Measurements from ENCODE around the gene RAD21L1.

The RAD21L1 gene

DNA sequence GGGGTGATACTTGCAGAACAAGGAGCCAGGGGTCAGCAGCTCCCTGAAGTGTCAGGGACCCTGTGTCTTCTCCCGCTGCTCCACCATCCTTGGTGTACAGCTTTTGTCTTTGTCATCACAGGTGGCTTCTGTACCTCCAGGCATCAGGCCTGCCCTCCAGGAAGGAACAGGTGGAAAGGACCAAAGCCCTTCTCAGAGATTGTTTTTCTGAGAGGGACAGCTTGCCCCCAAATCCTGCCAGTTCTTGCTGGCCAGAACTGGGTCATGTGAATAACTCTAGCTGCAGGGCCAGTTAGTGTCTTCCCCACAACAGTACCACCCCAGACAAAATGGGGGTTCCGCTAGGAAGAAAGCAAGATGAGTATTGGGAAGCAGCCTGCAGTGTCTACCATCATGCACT is 71.6 kb downstream of the RAD21L1 start:
- TF ChIP-seq, protein P1, sequence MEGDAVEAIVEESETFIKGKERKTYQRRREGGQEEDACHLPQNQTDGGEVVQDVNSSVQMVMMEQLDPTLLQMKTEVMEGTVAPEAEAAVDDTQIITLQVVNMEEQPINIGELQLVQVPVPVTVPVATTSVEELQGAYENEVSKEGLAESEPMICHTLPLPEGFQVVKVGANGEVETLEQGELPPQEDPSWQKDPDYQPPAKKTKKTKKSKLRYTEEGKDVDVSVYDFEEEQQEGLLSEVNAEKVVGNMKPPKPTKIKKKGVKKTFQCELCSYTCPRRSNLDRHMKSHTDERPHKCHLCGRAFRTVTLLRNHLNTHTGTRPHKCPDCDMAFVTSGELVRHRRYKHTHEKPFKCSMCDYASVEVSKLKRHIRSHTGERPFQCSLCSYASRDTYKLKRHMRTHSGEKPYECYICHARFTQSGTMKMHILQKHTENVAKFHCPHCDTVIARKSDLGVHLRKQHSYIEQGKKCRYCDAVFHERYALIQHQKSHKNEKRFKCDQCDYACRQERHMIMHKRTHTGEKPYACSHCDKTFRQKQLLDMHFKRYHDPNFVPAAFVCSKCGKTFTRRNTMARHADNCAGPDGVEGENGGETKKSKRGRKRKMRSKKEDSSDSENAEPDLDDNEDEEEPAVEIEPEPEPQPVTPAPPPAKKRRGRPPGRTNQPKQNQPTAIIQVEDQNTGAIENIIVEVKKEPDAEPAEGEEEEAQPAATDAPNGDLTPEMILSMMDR (IDR thresholded peaks at IDR 0.05; ENCODE audit: low read depth, low read length), result no peak
- no peak overlapping the region for H3K4me3 ChIP-seq (ENCODE audit: low read depth, low read length)

DNA sequence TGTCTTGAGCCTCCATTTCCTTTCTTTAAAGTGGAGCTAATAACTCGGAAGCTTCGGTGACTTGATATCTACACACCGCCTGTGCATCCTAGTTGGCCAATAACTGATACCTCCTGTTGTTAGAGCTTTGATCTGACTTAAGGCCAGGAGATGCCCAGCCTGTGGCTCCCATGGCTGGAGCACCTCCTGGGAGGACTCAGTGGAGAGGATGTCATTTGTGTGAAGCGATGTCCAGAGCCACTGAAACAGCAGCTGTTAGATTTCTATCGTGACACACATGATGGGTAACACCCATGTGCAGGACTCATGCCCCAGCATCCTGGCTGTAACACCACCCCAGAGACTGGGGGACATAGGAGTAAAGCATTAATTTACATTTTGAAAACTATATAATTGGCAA is 72.3 kb downstream of the RAD21L1 start:
- no peak overlapping the region for H3K4me3 ChIP-seq (ENCODE audit: low read depth, low read length)
- TF ChIP-seq, protein P1 (IDR thresholded peaks at IDR 0.05; ENCODE audit: low read depth, low read length), result no peak

DNA sequence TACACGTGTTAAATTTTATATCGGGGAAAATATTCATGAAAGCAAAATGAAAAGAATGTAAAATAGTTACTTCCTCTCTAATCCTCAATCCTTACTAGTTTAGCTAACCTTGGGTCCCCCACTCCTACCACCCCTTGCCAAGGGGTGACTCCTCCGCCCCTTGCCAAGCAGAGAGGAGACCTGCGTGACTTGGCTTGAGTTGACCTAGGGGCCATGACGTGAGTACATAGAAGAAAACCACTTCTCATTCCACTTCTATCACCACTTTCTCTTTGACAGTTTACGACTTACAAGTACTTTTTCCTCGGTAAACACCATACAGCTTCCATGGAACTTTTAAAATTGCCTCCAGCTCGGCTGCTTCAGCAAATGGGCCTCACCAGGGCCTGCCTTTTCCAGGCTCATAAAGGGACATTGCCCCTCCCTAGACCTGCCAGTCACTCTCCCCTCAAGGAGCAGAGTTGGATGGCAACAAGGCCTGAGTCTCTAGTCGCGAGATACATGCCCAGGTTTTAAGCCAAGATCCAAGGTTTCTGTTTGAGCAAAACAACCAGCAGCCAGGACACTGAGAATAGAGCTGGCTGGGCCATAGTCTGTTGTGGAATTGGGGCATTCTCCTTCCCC is 73.2 kb downstream of the RAD21L1 start:
- TF ChIP-seq, protein P1 (IDR thresholded peaks at IDR 0.05; ENCODE audit: low read depth, low read length), result no peak
- no peak overlapping the region for H3K4me3 ChIP-seq (ENCODE audit: low read depth, low read length)

DNA sequence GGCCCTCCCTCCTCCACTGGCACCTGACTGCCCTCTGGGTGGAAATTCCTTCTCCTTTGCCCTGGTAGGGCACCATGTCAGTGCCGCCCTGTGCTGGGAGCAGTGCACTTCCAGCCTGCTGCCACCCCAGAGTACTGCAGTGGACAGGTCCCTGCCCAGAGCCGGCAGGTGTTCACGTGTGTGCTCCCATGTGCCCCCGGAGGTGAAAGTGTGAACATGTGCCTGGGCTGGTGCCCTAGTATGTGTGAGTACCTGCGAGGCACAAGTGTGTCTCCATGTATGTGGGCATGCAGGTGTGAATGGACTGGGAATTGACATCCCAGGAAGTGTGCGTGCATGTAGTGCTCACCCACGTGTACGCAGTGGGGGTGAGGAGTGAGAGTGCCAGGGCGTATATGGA is 73.7 kb downstream of the RAD21L1 start:
- no peak overlapping the region for H3K4me3 ChIP-seq (ENCODE audit: low read depth, low read length)
- TF ChIP-seq, protein P1 (IDR thresholded peaks at IDR 0.05; ENCODE audit: low read depth, low read length), result no peak

DNA sequence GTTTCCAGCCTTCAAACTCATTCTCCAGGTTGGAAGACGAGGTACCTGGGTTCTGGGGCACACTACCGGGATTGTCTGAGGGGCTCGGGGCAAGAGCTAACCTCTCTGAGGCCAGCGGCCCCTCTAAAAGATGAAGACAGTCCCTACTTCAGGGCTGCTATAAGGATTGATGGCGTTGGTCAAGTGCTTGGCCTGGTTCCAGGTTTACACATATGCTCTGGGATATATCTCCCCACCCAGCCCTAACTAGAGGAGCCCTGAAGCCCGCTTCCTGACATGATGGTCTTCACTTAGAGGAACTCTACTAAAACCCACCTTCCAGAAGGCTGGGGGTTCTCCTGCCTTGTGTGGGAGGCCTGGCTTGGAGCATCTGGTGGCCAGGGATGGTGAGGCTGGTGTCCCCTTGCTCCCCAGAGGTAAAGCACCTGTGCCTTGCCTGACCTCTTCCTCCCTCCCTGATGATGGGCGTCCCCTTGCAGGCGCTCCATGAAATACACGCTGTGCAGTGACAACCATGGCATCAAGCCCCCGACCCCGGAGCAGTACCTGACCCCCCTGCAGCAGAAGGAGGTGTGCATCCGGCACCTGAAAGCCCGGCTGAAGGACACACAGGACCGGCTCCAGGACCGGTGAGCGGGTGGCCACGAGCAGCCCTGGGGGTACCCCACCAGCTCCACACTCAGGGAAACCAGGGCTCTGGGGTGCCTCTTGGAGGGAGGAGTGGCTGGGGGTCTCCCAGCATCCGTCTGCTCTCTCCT is 74.4 kb downstream of the RAD21L1 start:
- H3K4me3 ChIP-seq (ENCODE audit: low read depth, low read length), result no peak overlapping the region
- TF ChIP-seq, protein P1 (IDR thresholded peaks at IDR 0.05; ENCODE audit: low read depth, low read length), result no peak

DNA sequence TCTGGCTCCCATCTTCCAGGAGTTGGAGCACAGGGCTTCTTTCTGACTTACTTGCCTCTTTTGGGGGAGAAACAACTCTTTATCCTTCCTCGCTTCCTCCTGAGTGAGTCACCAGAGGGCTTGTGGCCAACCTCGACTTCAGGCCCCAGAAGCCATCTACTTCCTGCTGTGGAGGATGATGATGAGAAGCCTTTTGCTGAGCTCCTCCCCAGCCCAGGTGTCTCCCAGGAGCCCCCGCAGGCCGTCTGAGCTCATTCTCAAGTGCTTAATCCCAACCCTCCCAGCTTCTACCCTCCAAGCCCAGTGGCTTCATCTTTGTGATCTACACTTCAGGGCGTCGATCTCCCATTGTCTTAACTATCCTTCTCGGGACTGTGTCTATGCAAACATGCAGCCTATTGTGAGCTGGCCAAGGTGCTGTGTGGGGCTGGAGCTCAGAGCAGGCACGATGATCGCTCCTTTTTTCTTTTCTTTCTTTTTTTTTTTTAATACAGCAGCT is 75.2 kb downstream of the RAD21L1 start:
- TF ChIP-seq, protein P1 (IDR thresholded peaks at IDR 0.05; ENCODE audit: low read depth, low read length), result no peak
- no peak overlapping the region for H3K4me3 ChIP-seq (ENCODE audit: low read depth, low read length)
